Kidney epithelial cell (primary cell): ENCODE data around the gene TFAP2B. TPM values are rescaled to one million over a fixed set of nuclear protein-coding genes. Genes with fewer than 3 reads are reported as not detected.

ENCODE experiments used
- DNase-seq: peaks from one replicate; pipeline ENCODE4 v3.0.0-alpha.2; 2010; ENCODE audit warnings: low read depth
- H3K27me3 ChIP-seq: 2 replicates; pipeline ENCODE4 v1.6.0; 2011; ENCODE audit warnings: low read length; ENCODE audit not compliant: control insufficient read depth, insufficient read depth
- H3K36me3 ChIP-seq: 2 replicates; pipeline ENCODE4 v1.5.1; 2011; ENCODE audit warnings: low read length; ENCODE audit not compliant: control insufficient read depth, insufficient read depth
- H3K4me3 ChIP-seq: 2 replicates; pipeline ENCODE4 v1.5.1; 2011; ENCODE audit warnings: low read depth, mild to moderate bottlenecking, control low read depth, low read length
- total RNA-seq: library from RNA; depleted of rRNA; stranded (reverse); fragments of >200 nt; gene quantifications from 2 replicates; pipeline ENCODE4 v1.2.3, GENCODE V29; 2015
- TF ChIP-seq, protein P1 (sequence below): IDR thresholded peaks from 2 replicates; pipeline ENCODE4 v1.5.1; 2011; ENCODE audit warnings: mild to moderate bottlenecking, moderate library complexity, low read length, control low read depth, inconsistent platforms; ENCODE audit not compliant: insufficient read depth, poor library complexity, severe bottlenecking

Gene TFAP2B
- total RNA-seq, 1 donor from 2014 or later = 0.42 TPM

DNA sequence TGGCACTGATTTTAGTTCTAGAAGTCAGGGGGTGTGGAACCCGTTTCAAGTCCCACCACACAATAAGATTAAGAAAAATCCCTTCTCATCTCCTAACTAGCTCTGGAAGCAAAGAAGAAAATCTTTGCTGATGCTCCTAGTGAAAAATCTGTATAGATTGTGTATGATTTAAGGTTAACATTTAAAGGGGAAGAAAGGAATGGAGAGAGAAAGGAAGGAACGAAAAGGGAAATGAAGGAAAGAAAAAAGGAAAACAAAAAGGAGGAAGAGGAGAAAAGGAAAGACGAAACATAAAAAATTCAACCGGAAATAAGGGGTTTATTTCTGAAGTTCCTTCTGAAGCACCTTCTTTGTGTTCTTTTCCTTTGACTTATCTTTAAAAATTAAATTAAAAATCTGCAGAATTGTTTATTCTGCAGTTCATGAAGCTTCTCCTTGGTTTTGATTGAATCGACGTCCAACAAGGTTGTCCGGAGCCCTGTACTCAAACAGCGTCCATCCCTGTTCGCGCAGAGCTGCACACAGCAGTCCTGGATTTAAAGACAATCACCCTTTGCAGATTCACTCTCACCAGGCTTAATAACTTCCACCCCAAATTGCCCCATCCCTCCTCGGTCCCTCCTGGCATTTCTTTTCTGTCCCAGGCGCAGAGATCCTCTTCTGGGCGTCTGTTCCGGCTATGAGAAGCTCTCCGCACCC, 1.6 kb upstream of the TFAP2B start:
- peaks cover 26% of the 10 kb centered on the region for H3K27me3 ChIP-seq
- no peak for DNase-seq
- TF ChIP-seq, protein P1, sequence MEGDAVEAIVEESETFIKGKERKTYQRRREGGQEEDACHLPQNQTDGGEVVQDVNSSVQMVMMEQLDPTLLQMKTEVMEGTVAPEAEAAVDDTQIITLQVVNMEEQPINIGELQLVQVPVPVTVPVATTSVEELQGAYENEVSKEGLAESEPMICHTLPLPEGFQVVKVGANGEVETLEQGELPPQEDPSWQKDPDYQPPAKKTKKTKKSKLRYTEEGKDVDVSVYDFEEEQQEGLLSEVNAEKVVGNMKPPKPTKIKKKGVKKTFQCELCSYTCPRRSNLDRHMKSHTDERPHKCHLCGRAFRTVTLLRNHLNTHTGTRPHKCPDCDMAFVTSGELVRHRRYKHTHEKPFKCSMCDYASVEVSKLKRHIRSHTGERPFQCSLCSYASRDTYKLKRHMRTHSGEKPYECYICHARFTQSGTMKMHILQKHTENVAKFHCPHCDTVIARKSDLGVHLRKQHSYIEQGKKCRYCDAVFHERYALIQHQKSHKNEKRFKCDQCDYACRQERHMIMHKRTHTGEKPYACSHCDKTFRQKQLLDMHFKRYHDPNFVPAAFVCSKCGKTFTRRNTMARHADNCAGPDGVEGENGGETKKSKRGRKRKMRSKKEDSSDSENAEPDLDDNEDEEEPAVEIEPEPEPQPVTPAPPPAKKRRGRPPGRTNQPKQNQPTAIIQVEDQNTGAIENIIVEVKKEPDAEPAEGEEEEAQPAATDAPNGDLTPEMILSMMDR = no peak
- H3K36me3 ChIP-seq = no peaks in the 10 kb centered on the region
- no peak overlapping the region for H3K4me3 ChIP-seq

GRCh38 chr6:50817646-50817950, 1.1 kb upstream of the TFAP2B start:
- DNase-seq = no peak
- no peaks in the 10 kb centered on the region for H3K36me3 ChIP-seq
- TF ChIP-seq, protein P1 = no peak
- peaks cover 26% of the 10 kb centered on the region for H3K27me3 ChIP-seq
- no peak overlapping the region for H3K4me3 ChIP-seq

DNA sequence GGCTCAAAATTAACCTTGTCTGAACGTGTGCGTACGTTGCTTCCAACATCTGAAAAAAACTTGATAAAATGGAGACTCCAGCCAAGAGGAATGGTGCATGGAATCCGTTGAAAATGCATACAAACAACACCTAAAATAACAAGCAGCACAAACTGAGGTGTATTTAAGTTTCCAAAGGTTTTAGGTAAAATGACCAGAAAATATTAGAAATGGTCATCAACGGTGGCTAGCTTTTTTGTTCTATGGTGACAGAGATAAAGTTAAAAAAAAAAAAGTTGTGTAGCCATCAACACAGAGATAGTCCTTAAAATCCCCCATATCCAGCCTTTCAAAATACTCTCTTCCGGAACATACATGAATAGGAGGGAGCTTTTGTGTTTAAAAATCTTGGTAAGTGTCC, 651 bp upstream of the TFAP2B start:
- DNase-seq = no peak
- no peaks in the 10 kb centered on the region for H3K36me3 ChIP-seq
- no peak overlapping the region for H3K4me3 ChIP-seq
- TF ChIP-seq, protein P1 = no peak
- peaks cover 26% of the 10 kb centered on the region for H3K27me3 ChIP-seq

DNA sequence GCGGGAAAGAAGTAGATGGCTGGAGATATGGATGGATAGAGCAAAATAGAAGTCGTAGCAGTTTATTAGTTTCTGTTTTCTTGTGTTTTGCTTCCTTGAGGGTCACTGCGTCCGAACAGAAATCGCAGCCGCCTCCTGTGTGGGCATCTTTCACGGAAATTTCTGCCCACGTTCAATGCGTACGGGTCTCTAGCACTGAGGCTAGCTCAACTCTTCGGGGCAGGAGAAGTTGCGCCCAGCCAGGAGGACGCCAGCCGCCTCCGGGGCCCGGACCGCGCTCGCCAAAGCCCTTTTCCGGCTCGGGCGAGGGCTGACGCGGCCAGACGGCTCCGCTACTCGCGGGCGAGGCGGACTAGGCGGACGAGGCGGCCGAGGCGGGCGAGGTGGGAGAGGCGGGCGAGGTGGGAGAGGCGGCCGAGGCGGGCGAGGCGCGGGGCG, 814 bp downstream of the TFAP2B start:
- no peak for DNase-seq

GRCh38 chr6:50819904-50820868, 1.5 kb downstream of the TFAP2B start:
- peaks cover 32% of the 10 kb centered on the region for H3K27me3 ChIP-seq
- TF ChIP-seq, protein P1 = no peak
- no peaks in the 10 kb centered on the region for H3K36me3 ChIP-seq
- no peak for DNase-seq
- peak overlapping the region; percentile 52 for H3K4me3 ChIP-seq

More for the DNA sequence above, 814 bp downstream of the TFAP2B start:
- TF ChIP-seq, protein P1 = no peak
- peak overlapping the region; percentile 52 for H3K4me3 ChIP-seq
- no peaks in the 10 kb centered on the region for H3K36me3 ChIP-seq
- H3K27me3 ChIP-seq = peaks cover 32% of the 10 kb centered on the region
